Measurements from ENCODE around the gene PEX10. TPM values are rescaled to one million over a fixed set of nuclear protein-coding genes. Genes with fewer than 3 reads are reported as not detected.

PEX10 gene
- total and polyA plus RNA-seq, 2 of the 8 experiments (the other 6 are each of a cell fraction or from before 2014, with no cell fraction given): 24.3 to 26.9 TPM

GRCh38 chr1:2379733-2380404 lies 32.5 kb downstream of the PEX10 start:
- DNase-seq (ENCODE audit: low read depth in 1 of 2, low spot score in 2 of 2): no peak
- POLR2A ChIA-PET (ENCODE audit: partially characterized antibody): interaction anchor here (0.6 to 5.0 kb wide), 4 partner anchors 8 to 185 kb away, joined by 3 to 16 read pairs (median 3); partner anchors contain the start of genes FAAP20, MORN1 and RER1
- CTCF ChIA-PET (ENCODE audit: partially characterized antibody): interaction anchor here (0.9 to 5.5 kb wide), 11 partner anchors 9 to 186 kb away, joined by 3 to 154 read pairs (median 9); partner anchors contain the start of genes FAAP20, MORN1 and RER1

More at GRCh38 chr1:2379733-2380404, 32.5 kb downstream of the PEX10 start:
- H3K79me2 ChIP-seq (ENCODE audit: control insufficient read depth in 1 of 2, insufficient read depth in 2 of 2, low read length in 2 of 2): no peaks in the 10 kb centered on the region
- no peak overlapping the region for H2AFZ ChIP-seq (ENCODE audit: low read length)
- WGBS, 2 experiments (ENCODE audit: extremely low coverage in 1 of 2, insufficient coverage in 1 of 2, insufficient read length in 1 of 2, insufficient replicate concordance in 2 of 2, low coverage in 1 of 2, low lambda C conversion rate in 2 of 2, missing lambda C conversion rate in 1 of 2): 88% methylated on average over 23 of the region's 23 CpGs; no CpG with 5 or more reads in 1 of the 2 experiments
- H3K79me1 ChIP-seq (ENCODE audit: low read depth, low read length): no peaks in the 10 kb centered on the region
- H3K56ac ChIP-seq (replicated peaks; ENCODE audit: insufficient read length, low read depth, low read length): no peak overlapping the region
- H3K9ac ChIP-seq (replicated peaks in 1 of 4; ENCODE audit: extremely low read depth in 1 of 4, low read depth in 3 of 4, low read length in 3 of 4): no peak overlapping the region
- H2AK5ac ChIP-seq (ENCODE audit: low read depth, low read length): no peak overlapping the region
- H3K4ac ChIP-seq (replicated peaks; ENCODE audit: insufficient read length, low read depth, low read length): no peak overlapping the region
- no peak overlapping the region for H4K91ac ChIP-seq (replicated peaks; ENCODE audit: insufficient read length, low read length)
- H3K36me3 ChIP-seq (ENCODE audit: control insufficient read depth in 2 of 4, insufficient read depth in 4 of 4, low read length in 3 of 4): no peaks in the 10 kb centered on the region
- no peak overlapping the region for H4K5ac ChIP-seq (ENCODE audit: insufficient read length, low read depth, low read length)
- no peak overlapping the region for H2BK15ac ChIP-seq (ENCODE audit: low read length)
- no peak overlapping the region for H3K4me3 ChIP-seq (ENCODE audit: extremely low read depth in 1 of 4, insufficient read depth in 2 of 4, low read depth in 3 of 4, low read length in 4 of 4)
- H2BK5ac ChIP-seq (ENCODE audit: low read depth, low read length): no peak overlapping the region
- FAIRE-seq: no peak
- no peaks in the 10 kb centered on the region for H3K9me3 ChIP-seq (ENCODE audit: insufficient read depth in 2 of 2, low read depth in 1 of 2, low read length in 1 of 2)
- H3K14ac ChIP-seq (ENCODE audit: insufficient read length): no peak overlapping the region
- H3K23me2 ChIP-seq (ENCODE audit: low read depth, low read length): no peaks in the 10 kb centered on the region
- no peak overlapping the region for H2BK120ac ChIP-seq (replicated peaks; ENCODE audit: low read depth, low read length)
- no peak overlapping the region for H3K23ac ChIP-seq (ENCODE audit: insufficient read length)
- no peak overlapping the region for H4K8ac ChIP-seq (ENCODE audit: extremely low read depth, insufficient read depth, low read length)
- peaks cover 0 to 1% of the 10 kb centered on the region in 2 experiments for H4K20me1 ChIP-seq (replicated peaks in 1 of 2; ENCODE audit: control insufficient read depth in 1 of 2, insufficient read depth in 2 of 2, low read length in 2 of 2)
- no peak overlapping the region for H3K18ac ChIP-seq (ENCODE audit: extremely low read depth, low read length)
- H3K27me3 ChIP-seq (replicated peaks in 1 of 4; ENCODE audit: control insufficient read depth in 3 of 4, extremely low read depth in 1 of 4, insufficient read depth in 3 of 4, low read length in 3 of 4): no peaks in the 10 kb centered on the region
- H3K4me2 ChIP-seq (ENCODE audit: insufficient read depth in 1 of 2, low read depth in 2 of 2, low read length in 2 of 2): no peak overlapping the region
- H2BK20ac ChIP-seq (ENCODE audit: low read length): no peak overlapping the region
- TF ChIP-seq SUZ12 (IDR thresholded peaks at IDR 0.05; ENCODE audit: low read length) (no peak), KDM1A (IDR thresholded peaks at IDR 0.05; ENCODE audit: borderline replicate concordance, low read length) (no peak), JUND (IDR thresholded peaks at IDR 0.05; ENCODE audit: low read length) (no peak), USF2 (IDR thresholded peaks at IDR 0.05; ENCODE audit: low read length) (no peak), TAF1 (IDR thresholded peaks at IDR 0.05; ENCODE audit: low read depth, low read length) (no peak), KDM4A (IDR thresholded peaks at IDR 0.05; ENCODE audit: low read depth, low read length, severe bottlenecking) (no peak), CHD1 (IDR thresholded peaks at IDR 0.05; ENCODE audit: low read depth, low read length) (no peak), NRF1 (IDR thresholded peaks at IDR 0.05; ENCODE audit: low read depth, low read length) (no peak)
- H3K4me1 ChIP-seq (replicated peaks in 1 of 4; ENCODE audit: control insufficient read depth in 3 of 4, insufficient read depth in 4 of 4, low read length in 3 of 4): peaks cover 0 to 2% (median under 1%) of the 10 kb centered on the region in 4 experiments; a peak in 3 of 7 replicates
- H3K27ac ChIP-seq (ENCODE audit: low read depth, low read length): no peak overlapping the region
- H2BK12ac ChIP-seq (ENCODE audit: low read depth, low read length): 0 out of 2 replicates have a peak overlapping the region, but pooled peaks have one; percentile 27

Measured in H1 (cell line).